CD4-positive, alpha-beta T cell treated with Interleukin-15 for 1 hour (primary cell): ENCODE measurements around the gene HLA-B.
"Not testable (repeated sequence)": the region's sequence is repeated elsewhere in the genome, so short reads cannot be mapped to it uniquely, and the experiment has no call there.

Source experiments
- DNase-seq: peaks from one replicate; pipeline ENCODE4 v3.0.0-alpha.2; 2020

Gene HLA-B

DNA sequence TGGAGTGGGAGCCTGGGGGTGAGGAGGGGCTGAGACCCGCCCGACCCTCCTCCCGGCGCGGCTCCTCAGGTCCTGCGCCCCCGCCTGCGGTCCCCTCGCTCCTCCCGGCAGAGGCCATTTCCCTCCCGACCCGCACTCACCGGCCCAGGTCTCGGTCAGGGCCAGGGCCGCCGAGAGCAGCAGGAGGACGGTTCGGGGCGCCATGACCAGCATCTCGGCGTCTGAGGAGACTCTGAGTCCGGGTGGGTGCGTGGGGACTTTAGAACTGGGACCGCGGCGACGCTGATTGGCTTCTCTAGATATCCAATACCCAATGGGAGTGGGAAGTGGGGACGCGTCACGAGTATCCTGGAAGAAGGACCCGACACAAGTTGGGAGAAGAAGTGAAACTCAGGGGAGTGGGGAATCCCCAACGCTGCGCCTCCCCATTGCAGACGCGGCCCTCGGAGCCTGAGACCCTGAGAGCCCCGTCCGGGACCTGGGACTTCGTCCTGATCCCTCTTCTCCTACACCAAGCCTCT lies at the start of gene HLA-B:
Gene HLA-B (minus strand): TSS at position 234 of the 521 bp plus-strand sequence. CDS start 21 bp downstream, at position 213.
- DNase-seq = peak; percentile 95

- no peak for DNase-seq
Measured at GRCh38 chr6:31405996-31406395, 49.0 kb upstream of the HLA-B start.

DNA sequence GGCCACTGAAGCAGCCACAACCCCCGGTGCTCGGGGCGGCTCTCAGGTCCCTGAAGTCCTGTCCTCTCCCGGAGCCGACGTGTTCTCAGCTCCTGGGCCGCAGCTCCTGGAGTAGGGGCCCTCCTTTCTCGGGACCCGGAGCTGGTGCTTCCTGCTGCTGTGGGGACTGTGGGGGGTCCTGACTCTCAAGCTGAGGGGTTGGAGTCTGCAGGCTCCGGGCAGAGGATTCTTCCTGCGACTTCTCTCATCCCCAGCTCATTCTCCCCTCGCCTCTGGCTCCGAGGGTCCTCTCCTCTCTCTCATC lies 47.0 kb upstream of the HLA-B start:
- DNase-seq = not testable (repeated sequence)

DNA sequence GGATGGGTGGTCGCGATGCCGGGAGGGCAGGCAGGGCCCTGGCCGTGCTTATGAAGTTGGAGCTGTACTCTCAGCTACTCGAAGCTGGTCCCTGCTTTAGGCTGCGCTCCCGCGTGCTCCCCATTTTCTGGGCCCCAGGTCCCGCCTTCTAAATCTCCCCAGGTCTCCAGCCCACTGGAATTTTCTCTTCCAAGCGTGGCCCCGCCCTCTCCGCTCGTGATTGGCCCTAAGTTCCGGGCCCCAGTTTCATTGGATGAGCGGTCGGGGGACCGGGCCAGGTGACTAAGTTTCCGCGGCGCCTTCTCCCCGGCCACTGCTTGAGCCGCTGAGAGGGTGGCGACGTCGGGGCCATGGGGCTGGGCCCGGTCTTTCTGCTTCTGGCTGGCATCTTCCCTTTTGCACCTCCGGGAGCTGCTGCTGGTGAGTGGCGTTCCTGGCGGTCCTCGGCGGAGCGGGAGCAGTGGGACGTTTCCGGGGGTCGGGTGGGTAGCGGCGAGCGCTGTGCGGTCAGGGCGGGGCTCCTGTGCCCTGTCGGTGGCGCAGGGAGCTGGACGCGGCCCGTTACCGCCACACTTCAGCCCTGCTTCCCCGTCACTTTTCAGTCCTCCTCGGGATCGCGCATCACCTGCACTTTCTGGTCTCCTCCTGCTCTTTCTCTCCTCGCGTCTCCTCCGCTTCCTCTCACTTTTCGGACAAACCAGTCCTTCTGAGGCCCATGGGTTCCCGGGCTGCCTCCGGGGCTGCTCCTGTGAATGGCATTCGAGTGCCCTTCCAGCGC lies 46.5 kb upstream of the HLA-B start, which contains the start of gene MICA:
Gene MICA (plus strand): TSS at position 313 of the 778 bp plus-strand sequence. CDS start 38 bp downstream, at position 351.
- peak; percentile 72 for DNase-seq

- DNase-seq = peak; percentile 34
Measured at GRCh38 chr6:31402324-31403282, 45.6 kb upstream of the HLA-B start.

DNA sequence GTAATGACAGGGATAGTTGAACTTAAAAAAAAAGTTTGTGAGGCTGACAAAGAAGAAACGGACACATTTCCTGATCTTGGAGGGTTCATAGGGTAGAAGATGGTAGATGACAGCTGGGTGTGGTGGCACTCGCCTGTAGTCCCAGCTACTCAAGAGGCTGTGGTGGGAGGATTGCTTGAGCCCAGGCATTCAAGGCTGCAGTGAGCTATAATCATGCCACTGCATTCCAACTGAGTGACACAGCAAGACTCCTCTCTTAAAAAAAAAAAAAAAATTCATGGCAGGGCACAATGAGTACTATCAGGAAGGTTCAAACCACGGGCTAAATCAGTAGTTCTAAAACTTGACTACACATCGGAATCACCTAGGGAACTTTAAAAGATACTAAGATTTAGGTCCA lies 44.4 kb upstream of the HLA-B start:
- no peak for DNase-seq

- DNase-seq = peak; percentile 81
Measured at GRCh38 chr6:31400467-31401289, 43.7 kb upstream of the HLA-B start.

GRCh38 chr6:31399589-31400466 lies 42.8 kb upstream of the HLA-B start:
- DNase-seq = peak; percentile 48

GRCh38 chr6:31397901-31398525 lies 41.0 kb upstream of the HLA-B start:
- DNase-seq = no peak

- DNase-seq = not testable (repeated sequence)
Measured at GRCh38 chr6:31397153-31397499, 40.1 kb upstream of the HLA-B start.

- DNase-seq = peak; percentile 82
Measured at GRCh38 chr6:31396422-31397152, 39.6 kb upstream of the HLA-B start.

DNA sequence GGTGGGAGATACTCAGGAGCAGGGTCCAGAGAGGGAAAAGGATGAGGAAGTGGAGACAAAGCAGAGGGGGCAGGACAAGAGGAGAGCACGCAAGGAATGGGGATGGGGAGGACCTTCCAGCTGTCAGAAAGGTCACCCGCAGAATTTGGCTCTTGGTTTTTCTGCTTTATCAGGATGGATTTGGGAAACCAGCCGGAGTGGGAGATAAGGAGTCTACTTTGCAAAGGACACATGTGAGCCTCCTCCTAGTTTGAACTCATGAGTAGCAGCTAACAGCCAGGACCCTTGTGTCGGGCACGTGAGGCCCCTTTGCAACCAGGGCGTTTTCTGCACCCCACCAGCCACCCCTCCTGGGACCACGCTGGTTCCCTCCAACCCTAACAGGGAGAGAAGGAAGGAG lies 38.9 kb upstream of the HLA-B start:
- DNase-seq = no peak

DNA sequence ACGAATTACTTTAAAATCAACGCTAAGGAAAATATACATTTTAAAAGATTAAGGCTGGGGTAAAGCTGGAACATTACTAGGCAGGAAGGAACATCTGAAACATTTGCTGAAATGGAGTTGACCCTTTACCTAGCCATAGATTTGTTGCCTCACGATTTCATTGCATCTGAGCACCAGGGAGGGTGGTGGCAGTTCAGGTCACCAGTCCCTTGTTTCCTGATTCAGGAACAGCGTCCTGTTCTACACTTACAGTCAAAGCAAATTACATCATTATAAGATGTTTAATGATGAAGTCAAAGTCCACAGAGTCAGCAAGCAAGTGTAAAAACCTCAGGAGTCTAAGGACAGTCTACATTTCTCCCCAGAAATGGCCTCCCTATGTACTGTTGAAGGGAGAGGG lies 37.4 kb upstream of the HLA-B start:
- no peak for DNase-seq

- DNase-seq = no peak
Measured at GRCh38 chr6:31393932-31394331, 37.0 kb upstream of the HLA-B start.

DNA sequence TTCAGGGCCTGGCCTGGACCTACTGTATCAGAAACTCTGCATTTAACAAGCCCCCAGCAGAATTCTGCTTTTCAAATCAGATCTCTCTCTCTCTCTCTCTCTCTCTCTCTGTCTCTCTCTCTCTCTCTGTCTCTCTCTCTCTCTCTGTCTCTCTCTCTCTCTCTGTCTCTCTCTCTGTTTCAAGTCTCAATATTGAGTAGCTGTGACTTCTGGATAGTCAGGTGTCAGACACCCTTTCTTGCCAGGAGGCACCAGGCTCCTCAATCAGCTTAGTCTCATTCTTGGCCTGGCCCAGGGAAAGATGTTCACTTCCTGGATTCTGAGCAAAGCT lies 32.8 kb upstream of the HLA-B start:
- DNase-seq = not testable (repeated sequence)

GRCh38 chr6:31388916-31389801 lies 32.2 kb upstream of the HLA-B start:
- not testable (repeated sequence) for DNase-seq

- DNase-seq = no peak
Measured at GRCh38 chr6:31386977-31387376, 30.0 kb upstream of the HLA-B start.

DNA sequence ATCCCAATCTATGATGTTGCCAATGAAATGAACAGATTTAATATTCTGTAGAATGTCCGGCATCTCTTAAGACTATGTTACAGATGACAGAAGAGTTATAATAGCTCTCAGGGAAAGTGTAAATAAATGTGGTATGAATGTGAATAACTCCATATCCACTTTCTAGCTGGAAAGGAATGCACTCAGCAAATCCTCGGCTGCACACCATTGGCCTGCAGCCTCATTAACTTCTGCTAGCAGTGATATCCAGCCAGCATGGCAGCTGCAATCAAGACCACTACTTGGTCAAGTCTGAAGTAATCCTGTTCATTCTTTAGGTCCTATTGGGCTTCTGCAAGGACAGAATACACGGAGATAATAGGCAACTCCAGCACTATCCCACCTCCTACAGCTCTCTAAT lies 29.1 kb upstream of the HLA-B start:
- DNase-seq = no peak

DNA sequence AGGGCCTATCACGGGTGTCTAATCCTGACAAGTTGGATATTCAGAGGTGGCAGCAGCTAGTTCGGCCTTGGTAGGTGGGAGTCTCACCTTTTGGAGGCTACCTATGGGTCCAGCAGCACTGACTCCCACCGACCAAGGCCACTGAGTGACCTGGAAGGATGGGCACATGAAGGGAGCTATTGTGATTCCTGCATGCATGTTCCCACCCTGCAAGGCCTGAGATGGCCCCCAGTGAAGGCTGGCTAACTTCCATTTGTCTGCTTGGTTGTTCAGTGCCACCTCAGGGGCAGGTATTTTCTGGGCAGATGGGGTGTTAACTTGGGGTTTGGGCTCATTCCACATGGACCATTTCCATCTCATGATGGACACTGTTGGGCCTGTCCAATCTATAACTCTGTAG lies 28.1 kb upstream of the HLA-B start:
- no peak for DNase-seq

- DNase-seq = no peak
Measured at GRCh38 chr6:31383149-31383548, 26.2 kb upstream of the HLA-B start.
